Measurements from ENCODE around the gene SNX9. TPM values are rescaled to one million over a fixed set of nuclear protein-coding genes. Genes with fewer than 3 reads are reported as not detected.
"Not testable (repeated sequence)": the region's sequence is repeated elsewhere in the genome, so short reads cannot be mapped to it uniquely, and the experiment has no call there.

Gene SNX9
- total RNA-seq, 1 experiment from 2014 or later = 27.4 TPM

GRCh38 chr6:157935786-157936185 lies 112.7 kb downstream of the SNX9 start:
- ChIA-PET POLR2A (no interaction called here), CTCF (no interaction called here)
- peaks cover 4% of the 10 kb centered on the region for H3K36me3 ChIP-seq (ENCODE audit: control insufficient read depth, insufficient read depth, low read length)

GRCh38 chr6:157937318-157937717 lies 114.3 kb downstream of the SNX9 start:
- ChIA-PET CTCF (no interaction called here), POLR2A (no interaction called here)
- no peaks in the 10 kb centered on the region for H3K27me3 Mint-ChIP-seq (ENCODE audit: insufficient read depth, unreplicated experiment)
- Histone ChIP-seq H3K36me3 (ENCODE audit: control insufficient read depth, insufficient read depth, low read length) (peaks cover 4% of the 10 kb centered on the region), H3K4me1 (peaks cover 6% of the 10 kb centered on the region; the same call in 1 of the 2 replicates), H3K4me3 (ENCODE audit: low read depth, low read length) (no peak overlapping the region), H3K27me3 (replicated peaks; ENCODE audit: control insufficient read depth, insufficient read depth, low read length) (no peaks in the 10 kb centered on the region), H3K9me3 (no peaks in the 10 kb centered on the region)
- TF ChIP-seq CTCF (IDR thresholded peaks at IDR 0.05; ENCODE audit: insufficient read depth in 1 of 2, low read depth in 1 of 2, low read length in 1 of 2, severe bottlenecking in 1 of 2, unreplicated experiment in 1 of 2) = no peak
- no peaks in the 10 kb centered on the region for H3K9me3 Mint-ChIP-seq (ENCODE audit: unreplicated experiment)
- H3K4me1 Mint-ChIP-seq (ENCODE audit: low read depth, unreplicated experiment) = no peaks in the 10 kb centered on the region
- no peak for DNase-seq
- H3K36me3 Mint-ChIP-seq (ENCODE audit: insufficient read depth, unreplicated experiment) = peaks cover 59% of the 10 kb centered on the region
- no peak overlapping the region for H3K27ac Mint-ChIP-seq (ENCODE audit: unreplicated experiment)
- intact Hi-C loops (cut with micrococcal nuclease; ENCODE audit: unreplicated experiment) = no loop called here
- BruUV-seq (replicated peaks) = no TSS peak
- no peak overlapping the region for H3K4me3 Mint-ChIP-seq (ENCODE audit: unreplicated experiment)

More at GRCh38 chr6:157935786-157936185, 112.7 kb downstream of the SNX9 start:
- no TSS peak for BruUV-seq (replicated peaks)
- Mint-ChIP-seq H3K4me1 (ENCODE audit: low read depth, unreplicated experiment) (no peaks in the 10 kb centered on the region), H3K9me3 (ENCODE audit: unreplicated experiment) (no peaks in the 10 kb centered on the region), H3K4me3 (ENCODE audit: unreplicated experiment) (no peak overlapping the region), H3K27ac (ENCODE audit: unreplicated experiment) (no peak overlapping the region), H3K36me3 (ENCODE audit: insufficient read depth, unreplicated experiment) (peaks cover 48% of the 10 kb centered on the region), H3K27me3 (ENCODE audit: insufficient read depth, unreplicated experiment) (no peaks in the 10 kb centered on the region)
- no peak overlapping the region for H3K4me3 ChIP-seq (ENCODE audit: low read depth, low read length)
- no peaks in the 10 kb centered on the region for H3K9me3 ChIP-seq
- H3K27me3 ChIP-seq (replicated peaks; ENCODE audit: control insufficient read depth, insufficient read depth, low read length) = no peaks in the 10 kb centered on the region
- intact Hi-C loops (cut with micrococcal nuclease; ENCODE audit: unreplicated experiment) = no loop called here
- no peak for DNase-seq
- H3K4me1 ChIP-seq = peaks cover 6% of the 10 kb centered on the region; the same call in 1 of the 2 replicates
- TF ChIP-seq CTCF (IDR thresholded peaks at IDR 0.05; ENCODE audit: insufficient read depth in 1 of 2, low read depth in 1 of 2, low read length in 1 of 2, severe bottlenecking in 1 of 2, unreplicated experiment in 1 of 2) = no peak

- Histone ChIP-seq H3K9me3 (no peaks in the 10 kb centered on the region), H3K36me3 (ENCODE audit: control insufficient read depth, insufficient read depth, low read length) (peaks cover 4% of the 10 kb centered on the region), H3K4me3 (ENCODE audit: low read depth, low read length) (no peak overlapping the region), H3K4me1 (peaks cover 6% of the 10 kb centered on the region; the same call in 1 of the 2 replicates), H3K27me3 (replicated peaks; ENCODE audit: control insufficient read depth, insufficient read depth, low read length) (no peaks in the 10 kb centered on the region)
- intact Hi-C loops (cut with micrococcal nuclease; ENCODE audit: unreplicated experiment) = no loop called here
- no TSS peak for BruUV-seq (replicated peaks)
- Mint-ChIP-seq H3K4me3 (ENCODE audit: unreplicated experiment) (no peak overlapping the region), H3K9me3 (ENCODE audit: unreplicated experiment) (no peaks in the 10 kb centered on the region), H3K27me3 (ENCODE audit: insufficient read depth, unreplicated experiment) (no peaks in the 10 kb centered on the region), H3K27ac (ENCODE audit: unreplicated experiment) (no peak overlapping the region), H3K36me3 (ENCODE audit: insufficient read depth, unreplicated experiment) (peaks cover 61% of the 10 kb centered on the region), H3K4me1 (ENCODE audit: low read depth, unreplicated experiment) (no peaks in the 10 kb centered on the region)
- TF ChIP-seq CTCF (IDR thresholded peaks at IDR 0.05; ENCODE audit: insufficient read depth in 1 of 2, low read depth in 1 of 2, low read length in 1 of 2, severe bottlenecking in 1 of 2, unreplicated experiment in 1 of 2) = no peak
- ChIA-PET CTCF (no interaction called here), POLR2A (no interaction called here)
- no peak for DNase-seq
Observed at GRCh38 chr6:157937916-157938315, 114.9 kb downstream of the SNX9 start.

- H3K4me1 Mint-ChIP-seq (ENCODE audit: low read depth, unreplicated experiment); H3K27ac Mint-ChIP-seq (ENCODE audit: unreplicated experiment); DNase-seq; H3K4me3 Mint-ChIP-seq (ENCODE audit: unreplicated experiment); H3K27me3 Mint-ChIP-seq (ENCODE audit: insufficient read depth, unreplicated experiment); H3K4me1 ChIP-seq; intact Hi-C loops (cut with micrococcal nuclease; ENCODE audit: unreplicated experiment); POLR2A ChIA-PET; BruUV-seq (replicated peaks); H3K27me3 ChIP-seq (replicated peaks; ENCODE audit: control insufficient read depth, insufficient read depth, low read length); H3K9me3 Mint-ChIP-seq (ENCODE audit: unreplicated experiment); H3K4me3 ChIP-seq (ENCODE audit: low read depth, low read length); H3K36me3 ChIP-seq (ENCODE audit: control insufficient read depth, insufficient read depth, low read length); H3K9me3 ChIP-seq: not testable (repeated sequence)
- CTCF ChIA-PET = interaction anchor here (0.5 kb wide), 1 partner anchor 183 kb away, joined by 3 read pairs; no protein-coding TSS in a partner anchor
- H3K36me3 Mint-ChIP-seq (ENCODE audit: insufficient read depth, unreplicated experiment) = peaks cover 64% of the 10 kb centered on the region
Observed at GRCh38 chr6:157940375-157941036, 117.5 kb downstream of the SNX9 start.

All from Caco-2 (cell line).